SKM-1 treated with dmso at 0.1 percent for 144 hours (cell line): ENCODE measurements around the gene CHDH.

Experiments
- DNase-seq: peaks from one replicate; lab custom pipeline; 2025; ENCODE audit not compliant: unreplicated experiment; lab: John Stamatoyannopoulos, UW

Gene CHDH

DNA sequence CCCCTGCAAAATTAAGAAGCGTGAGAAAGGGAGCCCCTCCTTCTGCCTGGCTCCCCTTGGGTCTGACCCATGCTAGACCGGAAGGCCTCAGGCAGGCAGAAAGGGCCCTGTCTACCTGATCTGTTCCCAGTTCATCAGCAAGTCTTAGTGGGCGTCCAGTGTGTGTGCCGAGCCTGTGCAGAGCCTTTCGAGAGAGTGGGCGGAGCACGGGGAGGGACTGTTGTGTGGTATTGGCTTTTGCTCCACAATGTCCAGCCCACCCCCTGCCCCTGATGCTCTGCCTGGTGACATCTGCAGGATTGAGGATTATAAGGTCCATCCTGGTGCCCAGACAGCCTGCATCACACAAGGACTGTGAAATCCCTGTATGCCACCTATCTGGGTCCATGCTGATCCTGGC, 82.9 kb downstream of the CHDH start:
- DNase-seq: no peak
